GM12878 (cell line): ENCODE data around the gene CYB5A.

Experiments
- CEBPB ChIP-seq, 2 experiments: fragments of 150-350 bp in 1 of 2; IDR thresholded peaks; 2 replicates each; pipeline ENCODE4 v1.6.1; 2012 to 2014; ENCODE audit warnings: low read depth in 2 of 2, low read length in 2 of 2, borderline replicate concordance in 1 of 2, inconsistent platforms in 1 of 2
- GABPA ChIP-seq: IDR thresholded peaks from 2 replicates; pipeline ENCODE4 v1.6.1; 2014; ENCODE audit warnings: antibody characterized with exemption, low read depth, mild to moderate bottlenecking, inconsistent platforms
- MYC ChIP-seq: IDR thresholded peaks from 2 replicates; pipeline ENCODE4 v1.6.1; 2011; ENCODE audit warnings: mild to moderate bottlenecking, low read length, moderate library complexity, inconsistent platforms; ENCODE audit not compliant: insufficient read depth, insufficient replicate concordance, insufficient read length, severe bottlenecking
- POLR2A ChIP-seq: IDR thresholded peaks from 2 replicates; pipeline ENCODE4 v1.6.1; 2011; ENCODE audit warnings: low read depth, mild to moderate bottlenecking, low read length
- POLR2AphosphoS5 ChIP-seq: IDR thresholded peaks from 2 replicates; pipeline ENCODE4 v1.6.1; 2011; ENCODE audit warnings: mild to moderate bottlenecking, low read length, inconsistent platforms
- RAD21 ChIP-seq: IDR thresholded peaks from 2 replicates; pipeline ENCODE4 v1.6.1; 2011; ENCODE audit warnings: mild to moderate bottlenecking, low read depth, low read length, moderate library complexity; ENCODE audit not compliant: insufficient read depth
- RCOR1 ChIP-seq: conservative IDR thresholded peaks from 2 replicates; pipeline ENCODE4 v1.6.1; 2012; ENCODE audit warnings: low read depth, low read length, improper control_type of control experiment
- SP1 ChIP-seq: IDR thresholded peaks from one replicate; pipeline ENCODE4 v1.6.1; 2011; ENCODE audit warnings: low read depth, low read length
- SUPT20H ChIP-seq: IDR thresholded peaks from 2 replicates; pipeline ENCODE4 v1.6.1; 2011; ENCODE audit warnings: low read depth, mild to moderate bottlenecking, low read length, moderate library complexity, borderline replicate concordance; ENCODE audit not compliant: control insufficient read depth
- ZNF274 ChIP-seq: IDR thresholded peaks from one replicate; pipeline ENCODE4 v1.8.0; 2011; ENCODE audit not compliant: insufficient read length, insufficient read depth
- TF ChIP-seq, protein P1 (sequence below), 3 experiments: IDR thresholded peaks in 2 of 3; conservative IDR thresholded peaks in 1 of 3; 2 replicates each; pipeline ENCODE4 v1.5.1; 2011; ENCODE audit warnings: low read depth in 3 of 3, low read length in 3 of 3, mild to moderate bottlenecking in 3 of 3, control low read depth in 2 of 3, moderate library complexity in 2 of 3, inconsistent platforms in 1 of 3, mixed read lengths in 1 of 3; ENCODE audit not compliant: control insufficient read depth in 2 of 3, insufficient read depth in 1 of 3; ENCODE audit errors: extremely low read depth in 1 of 3
- TF ChIP-seq, protein P2 (sequence below): IDR thresholded peaks from 2 replicates; pipeline ENCODE4 v1.6.1; 2011; ENCODE audit warnings: borderline replicate concordance, low read depth, mild to moderate bottlenecking, moderate library complexity, low read length; ENCODE audit not compliant: insufficient read depth, poor library complexity, severe bottlenecking
- TF ChIP-seq, protein P3 (sequence below): IDR thresholded peaks from 2 replicates; pipeline ENCODE4 v1.6.1; 2012; ENCODE audit warnings: low read depth, low read length, improper control_type of control experiment
- TF ChIP-seq, protein P4 (sequence below): fragments of 450-650 bp; IDR thresholded peaks from 2 replicates; pipeline ENCODE4 v1.6.1; 2017; ENCODE audit warnings: mild to moderate bottlenecking

DNA sequence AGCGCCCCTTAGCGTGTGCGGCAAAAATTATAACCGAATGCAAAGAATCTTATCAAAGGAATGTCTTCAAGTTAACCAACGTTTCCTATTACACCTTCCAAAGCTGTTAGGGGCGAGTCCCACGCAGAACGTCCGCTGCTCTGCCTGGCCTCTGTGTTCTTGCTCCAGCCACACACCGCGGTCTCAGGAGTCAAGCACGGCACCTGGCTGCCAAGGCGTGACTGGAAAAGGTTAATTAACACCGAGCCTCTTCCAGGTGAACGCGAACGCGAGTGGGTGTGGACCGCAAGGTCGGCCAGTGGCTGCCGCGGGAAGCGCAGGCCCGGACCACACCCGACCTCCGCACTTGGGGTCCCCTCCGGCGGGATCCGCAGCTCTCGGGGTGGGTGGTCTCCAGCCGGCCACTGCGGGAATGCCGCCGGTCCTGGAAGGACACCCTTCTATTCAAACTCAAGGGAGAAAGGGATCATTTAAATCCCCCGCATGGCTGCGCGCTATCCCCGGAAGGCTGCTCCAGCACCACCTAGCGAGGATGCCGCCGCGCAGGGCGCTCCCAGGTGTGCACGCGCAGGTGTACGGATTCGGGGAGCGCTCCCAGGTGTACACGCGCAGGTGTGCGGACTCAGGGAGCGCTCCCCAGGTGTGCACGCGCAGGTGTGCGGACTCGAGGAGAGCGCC, 830 bp downstream of the CYB5A start:
- TF ChIP-seq SP1 (no peak), POLR2A (no peak), RCOR1 (no peak), POLR2AphosphoS5 (no peak), GABPA (no peak), MYC (no peak), CEBPB (IDR thresholded peaks at IDR 0.05; ENCODE audit: borderline replicate concordance in 1 of 2, low read depth in 2 of 2, low read length in 2 of 2) (no peak), RAD21 (no peak), SUPT20H (no peak), ZNF274 (no peak)
- TF ChIP-seq, protein P1, sequence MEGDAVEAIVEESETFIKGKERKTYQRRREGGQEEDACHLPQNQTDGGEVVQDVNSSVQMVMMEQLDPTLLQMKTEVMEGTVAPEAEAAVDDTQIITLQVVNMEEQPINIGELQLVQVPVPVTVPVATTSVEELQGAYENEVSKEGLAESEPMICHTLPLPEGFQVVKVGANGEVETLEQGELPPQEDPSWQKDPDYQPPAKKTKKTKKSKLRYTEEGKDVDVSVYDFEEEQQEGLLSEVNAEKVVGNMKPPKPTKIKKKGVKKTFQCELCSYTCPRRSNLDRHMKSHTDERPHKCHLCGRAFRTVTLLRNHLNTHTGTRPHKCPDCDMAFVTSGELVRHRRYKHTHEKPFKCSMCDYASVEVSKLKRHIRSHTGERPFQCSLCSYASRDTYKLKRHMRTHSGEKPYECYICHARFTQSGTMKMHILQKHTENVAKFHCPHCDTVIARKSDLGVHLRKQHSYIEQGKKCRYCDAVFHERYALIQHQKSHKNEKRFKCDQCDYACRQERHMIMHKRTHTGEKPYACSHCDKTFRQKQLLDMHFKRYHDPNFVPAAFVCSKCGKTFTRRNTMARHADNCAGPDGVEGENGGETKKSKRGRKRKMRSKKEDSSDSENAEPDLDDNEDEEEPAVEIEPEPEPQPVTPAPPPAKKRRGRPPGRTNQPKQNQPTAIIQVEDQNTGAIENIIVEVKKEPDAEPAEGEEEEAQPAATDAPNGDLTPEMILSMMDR (IDR thresholded peaks at IDR 0.05 in 2 of 3, conservative IDR thresholded peaks at IDR 0.05 in 1 of 3; ENCODE audit: control insufficient read depth in 2 of 3, extremely low read depth in 1 of 3, insufficient read depth in 1 of 3, low read depth in 3 of 3, low read length in 3 of 3): no peak
- TF ChIP-seq, protein P2, sequence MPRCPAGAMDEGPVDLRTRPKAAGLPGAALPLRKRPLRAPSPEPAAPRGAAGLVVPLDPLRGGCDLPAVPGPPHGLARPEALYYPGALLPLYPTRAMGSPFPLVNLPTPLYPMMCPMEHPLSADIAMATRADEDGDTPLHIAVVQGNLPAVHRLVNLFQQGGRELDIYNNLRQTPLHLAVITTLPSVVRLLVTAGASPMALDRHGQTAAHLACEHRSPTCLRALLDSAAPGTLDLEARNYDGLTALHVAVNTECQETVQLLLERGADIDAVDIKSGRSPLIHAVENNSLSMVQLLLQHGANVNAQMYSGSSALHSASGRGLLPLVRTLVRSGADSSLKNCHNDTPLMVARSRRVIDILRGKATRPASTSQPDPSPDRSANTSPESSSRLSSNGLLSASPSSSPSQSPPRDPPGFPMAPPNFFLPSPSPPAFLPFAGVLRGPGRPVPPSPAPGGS: no peak
- TF ChIP-seq, protein P3, sequence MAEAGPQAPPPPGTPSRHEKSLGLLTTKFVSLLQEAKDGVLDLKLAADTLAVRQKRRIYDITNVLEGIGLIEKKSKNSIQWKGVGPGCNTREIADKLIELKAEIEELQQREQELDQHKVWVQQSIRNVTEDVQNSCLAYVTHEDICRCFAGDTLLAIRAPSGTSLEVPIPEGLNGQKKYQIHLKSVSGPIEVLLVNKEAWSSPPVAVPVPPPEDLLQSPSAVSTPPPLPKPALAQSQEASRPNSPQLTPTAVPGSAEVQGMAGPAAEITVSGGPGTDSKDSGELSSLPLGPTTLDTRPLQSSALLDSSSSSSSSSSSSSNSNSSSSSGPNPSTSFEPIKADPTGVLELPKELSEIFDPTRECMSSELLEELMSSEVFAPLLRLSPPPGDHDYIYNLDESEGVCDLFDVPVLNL: no peak
- TF ChIP-seq, protein P4, sequence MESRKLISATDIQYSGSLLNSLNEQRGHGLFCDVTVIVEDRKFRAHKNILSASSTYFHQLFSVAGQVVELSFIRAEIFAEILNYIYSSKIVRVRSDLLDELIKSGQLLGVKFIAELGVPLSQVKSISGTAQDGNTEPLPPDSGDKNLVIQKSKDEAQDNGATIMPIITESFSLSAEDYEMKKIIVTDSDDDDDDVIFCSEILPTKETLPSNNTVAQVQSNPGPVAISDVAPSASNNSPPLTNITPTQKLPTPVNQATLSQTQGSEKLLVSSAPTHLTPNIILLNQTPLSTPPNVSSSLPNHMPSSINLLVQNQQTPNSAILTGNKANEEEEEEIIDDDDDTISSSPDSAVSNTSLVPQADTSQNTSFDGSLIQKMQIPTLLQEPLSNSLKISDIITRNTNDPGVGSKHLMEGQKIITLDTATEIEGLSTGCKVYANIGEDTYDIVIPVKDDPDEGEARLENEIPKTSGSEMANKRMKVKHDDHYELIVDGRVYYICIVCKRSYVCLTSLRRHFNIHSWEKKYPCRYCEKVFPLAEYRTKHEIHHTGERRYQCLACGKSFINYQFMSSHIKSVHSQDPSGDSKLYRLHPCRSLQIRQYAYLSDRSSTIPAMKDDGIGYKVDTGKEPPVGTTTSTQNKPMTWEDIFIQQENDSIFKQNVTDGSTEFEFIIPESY: peak; percentile 25; the same call in 1 of the 2 replicates
